GM11168 (cell line): Measurements from ENCODE around the gene NUP85.
"Not testable (repeated sequence)": the region's sequence is repeated elsewhere in the genome, so short reads cannot be mapped to it uniquely, and the experiment has no call there.

Experiments
- in situ Hi-C: fragments of 300-500 bp; cut with MboI; formaldehyde crosslinking; loops from one replicate; pipeline ENCODE4 v1.12.0; 2022; ENCODE audit warnings: low sequenced_read_pairs; ENCODE audit not compliant: unreplicated experiment

NUP85 gene

GRCh38 chr17:75239778-75240393, 34.4 kb downstream of the NUP85 start:
- in situ Hi-C loops, result no loop called here

GRCh38 chr17:75240394-75241142, 35.1 kb downstream of the NUP85 start:
- in situ Hi-C loops, result no loop called here

GRCh38 chr17:75241143-75241430, 35.6 kb downstream of the NUP85 start:
- in situ Hi-C loops, result no loop called here

- in situ Hi-C loops, result no loop called here
Measured at GRCh38 chr17:75241502-75241901, 36.0 kb downstream of the NUP85 start.

GRCh38 chr17:75241996-75242460, 36.5 kb downstream of the NUP85 start:
- in situ Hi-C loops, result no loop called here

- in situ Hi-C loops, result no loop called here
Measured at GRCh38 chr17:75242461-75243042, 37.1 kb downstream of the NUP85 start.

- in situ Hi-C loops, result no loop called here
Measured at GRCh38 chr17:75244133-75244866, 38.8 kb downstream of the NUP85 start.

- in situ Hi-C loops, result no loop called here
Measured at GRCh38 chr17:75245011-75245410, 39.5 kb downstream of the NUP85 start.

- in situ Hi-C loops, result no loop called here
Measured at GRCh38 chr17:75246404-75246803, 40.9 kb downstream of the NUP85 start.

- in situ Hi-C loops, result no loop called here
Measured at GRCh38 chr17:75249564-75249963, 44.1 kb downstream of the NUP85 start.

- in situ Hi-C loops, result no loop called here
Measured at GRCh38 chr17:75250009-75250471, 44.6 kb downstream of the NUP85 start.

- in situ Hi-C loops, result no loop called here
Measured at GRCh38 chr17:75252039-75252816, 46.7 kb downstream of the NUP85 start.

GRCh38 chr17:75255954-75256698, 50.6 kb downstream of the NUP85 start:
- in situ Hi-C loops, result not testable (repeated sequence)

- in situ Hi-C loops, result not testable (repeated sequence)
Measured at GRCh38 chr17:75257228-75257627, 51.7 kb downstream of the NUP85 start.

GRCh38 chr17:75260641-75261335, 55.3 kb downstream of the NUP85 start:
- in situ Hi-C loops, result no loop called here

GRCh38 chr17:75261336-75262111, 56.0 kb downstream of the NUP85 start, which contains the start of the genes GGA3 and MRPS7:
Gene GGA3 (minus strand): TSS chr17:75261606. CDS start chr17:75261587, 19 bp downstream.
Gene MRPS7 (plus strand): TSS chr17:75261879. CDS start chr17:75261901, 22 bp downstream.
- in situ Hi-C loops, result no loop called here

GRCh38 chr17:75262112-75262606, 56.7 kb downstream of the NUP85 start:
- in situ Hi-C loops, result no loop called here

- in situ Hi-C loops, result no loop called here
Measured at GRCh38 chr17:75263055-75263454, 57.6 kb downstream of the NUP85 start.
